ENCODE data around the gene PLEKHJ1.

GRCh38 chr19:2212861-2213711 lies 23.0 kb downstream of the PLEKHJ1 start:
- TF ChIP-seq TCF12 (IDR thresholded peaks at IDR 0.05; ENCODE audit: low read depth, low read length) (no peak), POLR2A (IDR thresholded peaks at IDR 0.05; ENCODE audit: control extremely low read depth in 1 of 2, low read depth in 2 of 2, low read length in 2 of 2) (no peak), CTCF (IDR thresholded peaks at IDR 0.05; ENCODE audit: control extremely low read depth in 1 of 3, insufficient read depth in 1 of 3, low read depth in 1 of 3, low read length in 3 of 3) (no peak), JUND (IDR thresholded peaks at IDR 0.05; ENCODE audit: low read length) (no peak), BCL11A (IDR thresholded peaks at IDR 0.05; ENCODE audit: low read depth in 2 of 2, low read length in 2 of 2) (no peak), RAD21 (IDR thresholded peaks at IDR 0.05 in 1 of 2, conservative IDR thresholded peaks at IDR 0.05 in 1 of 2; ENCODE audit: low read depth in 2 of 2, low read length in 2 of 2) (no peak), CHD2 (IDR thresholded peaks at IDR 0.05; ENCODE audit: low read length) (no peak), POU5F1 (IDR thresholded peaks at IDR 0.05; ENCODE audit: low read depth, low read length) (no peak), SAP30 (IDR thresholded peaks at IDR 0.05; ENCODE audit: insufficient read depth, insufficient replicate concordance, low read length) (no peak), EP300 (IDR thresholded peaks at IDR 0.05; ENCODE audit: borderline replicate concordance in 1 of 2, low read depth in 2 of 2, low read length in 2 of 2) (no peak), POLR2AphosphoS5 (IDR thresholded peaks at IDR 0.05; ENCODE audit: low read depth, low read length) (no peak), CBX5 (IDR thresholded peaks at IDR 0.05; ENCODE audit: low read depth, low read length) (no peak)
